Stimulated activated CD8-positive, alpha-beta memory T cell treated with anti-CD3 and anti-CD28 coated beads, Interleukin-7, amount 100 ng/mL, for 48 hours (primary cell): Measurements from ENCODE around the gene DBT.
"Not testable (repeated sequence)": the region's sequence is repeated elsewhere in the genome, so short reads cannot be mapped to it uniquely, and the experiment has no call there.

Experiments
- DNase-seq, 2 donors: peaks; one replicate each; pipeline ENCODE4 v3.0.0-alpha.2; 2020; ENCODE audit warnings: low read depth in 1 of 2; ENCODE audit errors: extremely low read depth in 1 of 2

Gene DBT

DNA sequence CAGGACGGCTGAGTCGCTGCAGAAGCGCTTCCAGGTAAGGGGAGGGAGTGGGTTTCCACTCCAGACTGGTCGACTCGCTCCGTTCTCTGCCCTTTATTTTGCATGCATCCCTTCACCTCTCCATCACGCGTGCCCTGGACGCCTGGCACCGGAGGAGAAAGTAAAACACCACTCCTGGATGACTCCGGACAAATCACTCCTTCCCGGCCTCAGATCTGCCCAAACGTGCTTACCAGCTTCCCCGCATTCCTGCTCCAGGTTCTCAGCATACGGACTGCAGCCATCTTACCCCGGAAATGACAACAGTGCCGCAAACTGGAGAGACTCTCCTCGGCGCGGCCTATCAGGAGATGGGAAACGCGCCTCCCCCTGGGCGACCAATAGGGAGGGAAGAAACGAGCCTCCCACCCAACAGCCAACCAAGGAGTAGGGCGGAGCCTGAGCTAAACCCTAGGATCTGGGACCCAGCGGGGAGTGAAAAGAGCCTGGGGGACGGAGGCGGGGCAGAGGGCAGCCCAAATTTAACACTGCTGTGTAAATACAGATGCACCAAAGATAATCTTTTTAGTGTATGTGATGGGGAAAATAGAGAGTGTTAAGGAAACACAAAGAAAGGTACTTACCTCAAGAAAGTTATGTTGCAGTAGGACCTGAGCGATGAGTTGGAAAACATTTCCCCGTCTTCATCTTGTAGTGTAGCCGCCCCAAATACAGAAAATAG lies at the start of gene DBT:
TSS of gene DBT (minus strand) at position 298 of the 721 bp plus-strand sequence. CDS start at position 284, 14 bp downstream.
- DNase-seq: peak; percentile 82 to 93

GRCh38 chr1:100298512-100298911 lies 48.9 kb upstream of the DBT start:
- no peak for DNase-seq

- DNase-seq: not testable (repeated sequence)
Measured at GRCh38 chr1:100296997-100297396, 47.4 kb upstream of the DBT start.

- no peak for DNase-seq
Measured at GRCh38 chr1:100296140-100296539, 46.5 kb upstream of the DBT start.

- no peak for DNase-seq
Measured at GRCh38 chr1:100292711-100293110, 43.1 kb upstream of the DBT start.

DNA sequence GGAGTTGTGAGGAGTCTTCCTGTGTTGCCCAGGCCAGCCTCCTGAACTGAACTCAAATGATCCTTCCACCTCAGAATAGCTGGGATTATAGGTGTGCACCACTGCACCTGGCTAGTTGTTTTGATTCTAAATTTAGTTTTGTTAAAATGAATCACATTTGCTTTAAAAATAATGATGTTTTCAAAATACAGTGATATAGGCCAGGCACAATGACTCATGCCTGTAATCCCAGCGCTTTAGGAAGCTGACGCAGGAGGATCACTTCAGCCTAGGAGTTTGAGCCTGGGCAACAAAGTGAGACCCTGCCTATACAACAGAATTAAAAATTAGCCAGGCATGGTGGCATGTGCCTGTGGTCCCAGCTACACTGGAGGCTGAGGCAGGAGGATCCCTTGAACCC lies 40.7 kb upstream of the DBT start:
- DNase-seq: no peak

- DNase-seq: no peak
Measured at GRCh38 chr1:100287162-100287561, 37.5 kb upstream of the DBT start.

DNA sequence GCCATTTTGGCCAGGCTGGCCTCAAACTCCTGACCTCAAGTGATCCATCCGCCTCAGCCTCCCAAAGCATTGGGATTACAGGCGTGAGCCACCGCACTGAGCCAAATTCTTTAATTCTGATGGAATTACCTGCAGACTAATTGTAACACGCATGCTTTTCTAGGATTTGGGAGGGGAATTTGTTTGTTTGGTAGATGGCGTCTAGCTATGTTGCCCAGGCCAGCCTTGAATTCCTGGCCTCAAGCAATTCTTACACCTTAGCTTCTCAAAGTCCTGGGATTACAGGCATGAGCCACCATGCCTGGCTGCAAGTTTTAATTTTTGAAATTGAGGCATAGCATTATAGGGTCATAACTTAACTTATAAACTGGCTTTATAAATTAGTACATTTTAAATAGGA lies 35.0 kb upstream of the DBT start:
- no peak for DNase-seq

GRCh38 chr1:100279954-100280682 lies 30.5 kb upstream of the DBT start:
- DNase-seq: no peak

DNA sequence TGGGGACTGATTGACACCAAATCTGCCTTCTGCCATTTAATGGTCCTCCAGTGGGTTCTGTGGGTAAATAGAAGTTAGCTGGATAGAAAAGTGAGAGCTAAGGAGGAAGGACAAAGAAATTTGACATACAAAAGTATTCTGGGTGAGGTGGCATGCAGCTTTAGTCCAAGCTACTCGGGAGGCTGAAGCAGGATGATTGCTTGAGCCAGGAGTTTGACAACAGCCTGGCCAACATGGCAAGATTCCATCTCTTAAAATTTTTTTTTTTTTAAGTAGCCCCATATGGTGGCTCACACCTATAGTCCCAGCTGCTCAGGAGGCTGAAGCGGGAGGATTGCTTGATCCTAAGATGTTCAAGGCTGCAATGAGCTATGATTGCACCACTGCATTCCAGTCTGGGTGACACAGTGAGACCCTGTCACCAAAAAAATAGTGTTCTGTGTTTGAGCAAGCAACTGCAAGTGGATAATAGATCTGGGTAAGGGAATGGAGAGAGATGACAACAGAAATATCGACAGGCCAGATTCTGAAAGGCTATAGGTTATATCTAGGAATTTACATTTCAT lies 29.8 kb upstream of the DBT start:
- DNase-seq: no peak

DNA sequence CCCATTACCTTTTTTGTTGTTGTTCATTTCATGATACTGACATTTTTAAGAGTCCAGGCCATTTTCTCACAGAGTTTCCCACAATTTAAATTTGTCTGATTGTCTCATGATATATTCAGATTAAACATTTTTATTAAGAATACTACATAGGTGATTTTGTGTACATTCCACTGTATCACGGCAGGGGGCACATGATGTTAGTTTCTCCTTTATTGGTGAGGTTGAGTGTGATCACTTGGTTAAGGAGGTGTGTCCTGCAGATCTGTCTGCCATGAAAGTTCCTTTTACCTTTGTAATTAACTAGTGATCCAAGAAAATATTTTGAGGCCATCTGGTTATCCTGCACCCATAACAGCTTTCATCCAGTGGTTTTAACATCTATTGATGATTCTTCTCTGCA lies 28.2 kb upstream of the DBT start:
- no peak for DNase-seq

DNA sequence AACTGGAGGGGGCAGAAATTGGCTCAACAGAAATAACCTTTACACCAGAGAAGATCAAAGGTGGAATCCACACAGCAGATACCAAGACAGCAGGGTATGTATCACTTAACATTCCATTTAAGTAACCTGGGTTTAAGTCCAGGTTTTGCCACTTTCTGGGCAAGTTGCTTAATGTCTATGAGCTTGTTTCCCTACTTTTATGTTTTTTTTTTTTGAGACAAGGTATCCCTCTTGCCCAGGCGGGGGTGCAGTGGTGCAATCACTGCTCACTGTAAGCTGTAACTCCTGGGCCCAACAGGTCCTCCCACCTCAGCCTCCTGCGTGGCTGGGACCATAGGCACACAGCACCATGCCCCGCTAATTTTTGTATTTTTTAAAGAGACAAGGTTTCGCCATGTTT lies 18.6 kb upstream of the DBT start:
- DNase-seq: no peak

- no peak for DNase-seq
Measured at GRCh38 chr1:100267284-100267683, 17.6 kb upstream of the DBT start.

GRCh38 chr1:100266741-100267140 lies 17.1 kb upstream of the DBT start:
- no peak for DNase-seq

DNA sequence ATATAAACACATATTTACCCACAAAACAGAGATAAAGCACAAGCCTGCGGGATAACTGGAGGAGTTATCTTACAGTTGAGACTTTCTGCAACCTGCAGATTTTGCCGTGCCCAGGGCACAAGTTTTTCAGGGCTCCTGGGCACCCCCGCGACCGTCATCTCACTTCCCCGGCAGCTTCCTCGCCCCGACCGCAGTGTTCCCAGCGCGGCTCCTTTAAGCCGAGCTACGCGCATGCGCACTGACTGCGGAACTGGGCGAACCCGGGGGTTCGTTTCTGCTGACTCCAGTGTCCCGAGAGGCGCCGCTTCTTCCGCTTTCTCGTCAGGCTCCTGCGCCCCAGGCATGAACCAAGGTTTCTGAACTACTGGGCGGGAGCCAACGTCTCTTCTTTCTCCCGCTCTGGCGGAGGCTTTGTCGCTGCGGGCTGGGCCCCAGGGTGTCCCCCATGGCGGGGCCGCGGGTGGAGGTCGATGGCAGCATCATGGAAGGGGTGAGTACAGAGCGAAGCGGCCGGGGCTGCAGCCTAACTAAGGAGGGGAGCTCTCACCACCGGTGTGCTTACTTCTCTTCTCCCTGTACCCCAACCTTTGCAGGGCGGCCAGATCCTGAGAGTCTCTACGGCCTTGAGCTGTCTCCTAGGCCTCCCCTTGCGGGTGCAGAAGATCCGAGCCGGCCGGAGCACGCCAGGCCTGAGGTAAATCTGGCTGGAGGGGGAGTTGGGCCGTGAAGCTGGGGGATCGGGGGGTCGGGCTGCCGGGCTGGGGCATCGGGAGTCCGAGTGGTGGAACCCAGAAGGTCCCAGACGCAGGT lies 16.5 kb upstream of the DBT start, which contains the start of gene RTCA:
TSS of gene RTCA (plus strand) at position 286 of the 810 bp plus-strand sequence. CDS start at position 446, 160 bp downstream.
- DNase-seq: peak; percentile 88 to 94

DNA sequence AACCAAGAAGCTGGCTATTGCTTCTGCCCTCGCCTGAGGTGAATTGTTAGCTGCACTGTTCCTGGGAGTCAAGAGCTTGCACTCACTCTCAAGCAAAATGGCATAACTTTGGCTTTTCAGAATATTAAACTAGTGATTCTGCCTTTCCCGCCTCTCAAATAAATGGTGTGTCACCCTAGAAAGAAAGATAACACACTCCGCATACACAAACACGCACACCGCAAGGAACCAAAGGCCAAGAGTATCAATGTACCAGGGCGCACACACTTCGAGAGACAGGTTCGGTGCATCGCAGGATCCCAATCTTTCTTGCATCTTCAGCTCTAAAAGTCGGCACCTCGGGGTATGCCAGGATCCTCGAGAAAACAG lies 15.9 kb upstream of the DBT start:
- DNase-seq: no peak

- DNase-seq: not testable (repeated sequence)
Measured at GRCh38 chr1:100264081-100264480, 14.4 kb upstream of the DBT start.

- DNase-seq: no peak
Measured at GRCh38 chr1:100261686-100262085, 12.1 kb upstream of the DBT start.

DNA sequence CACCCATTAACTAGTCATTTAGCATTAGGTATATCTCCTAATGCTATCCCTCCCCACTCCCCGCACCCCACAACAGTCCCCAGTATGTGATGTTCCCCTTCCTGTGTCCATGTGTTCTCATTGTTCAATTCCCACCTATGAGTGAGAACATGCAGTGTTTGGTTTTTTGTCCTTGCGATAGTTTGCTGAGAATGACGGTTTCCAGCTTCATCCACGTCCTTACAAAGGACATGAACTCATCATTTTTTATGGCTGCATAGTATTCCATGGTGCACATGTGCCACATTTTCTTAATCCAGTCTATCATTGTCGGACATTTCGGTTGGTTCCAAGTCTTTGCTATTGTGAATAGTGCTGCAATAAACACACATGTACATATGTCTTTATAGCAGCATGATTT lies 8.8 kb upstream of the DBT start:
- DNase-seq: not testable (repeated sequence)

DNA sequence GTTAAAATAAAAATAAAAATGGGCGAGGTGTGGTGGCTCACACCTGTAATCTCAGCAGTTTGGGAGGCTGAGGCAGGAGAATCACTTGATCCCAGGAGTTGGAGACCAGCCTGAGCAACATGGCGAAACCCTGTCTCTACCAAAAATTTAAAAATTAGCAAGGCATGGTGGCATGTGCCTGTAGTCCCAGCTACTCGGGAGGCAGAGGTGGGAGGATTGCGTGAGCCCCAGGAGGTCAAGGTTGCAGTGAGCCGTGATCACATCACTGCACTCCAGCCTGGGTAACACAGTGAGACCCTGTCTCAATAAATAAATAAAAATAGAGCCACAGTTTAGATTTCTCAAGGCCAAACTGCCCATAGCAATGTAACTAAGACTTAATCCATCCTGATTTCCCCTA lies 6.6 kb upstream of the DBT start:
- not testable (repeated sequence) for DNase-seq

- no peak for DNase-seq
Measured at GRCh38 chr1:100253552-100253951, 3.9 kb upstream of the DBT start.
